Kidney glomerular epithelial cell (primary cell): Measurements from ENCODE around the gene PCBP4.
"Not testable (repeated sequence)": the region's sequence is repeated elsewhere in the genome, so short reads cannot be mapped to it uniquely, and the experiment has no call there.

Source experiments
- DNase-seq: peaks from one replicate; lab custom pipeline; 2025; lab: John Stamatoyannopoulos, UW

Gene PCBP4

DNA sequence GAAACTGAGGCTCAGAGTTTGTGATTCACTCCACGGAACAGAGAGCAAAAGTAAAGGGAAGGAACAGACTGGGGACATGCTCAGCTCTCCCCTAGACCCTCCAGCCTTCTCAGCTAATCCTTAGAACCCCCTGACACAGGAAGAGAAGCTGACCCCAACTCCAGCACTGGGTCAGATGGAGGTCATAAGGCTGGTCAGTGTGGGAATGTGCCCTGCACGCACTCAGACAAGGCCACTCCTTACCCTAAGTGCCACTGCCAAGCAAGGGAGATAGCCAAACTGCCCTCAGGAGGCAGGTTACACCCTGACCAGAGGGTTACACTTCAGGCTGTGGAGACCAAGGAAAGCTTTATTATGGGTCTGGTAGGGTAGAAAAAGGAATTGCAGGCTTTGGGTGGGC lies 27.3 kb upstream of the PCBP4 start:
- no peak for DNase-seq

DNA sequence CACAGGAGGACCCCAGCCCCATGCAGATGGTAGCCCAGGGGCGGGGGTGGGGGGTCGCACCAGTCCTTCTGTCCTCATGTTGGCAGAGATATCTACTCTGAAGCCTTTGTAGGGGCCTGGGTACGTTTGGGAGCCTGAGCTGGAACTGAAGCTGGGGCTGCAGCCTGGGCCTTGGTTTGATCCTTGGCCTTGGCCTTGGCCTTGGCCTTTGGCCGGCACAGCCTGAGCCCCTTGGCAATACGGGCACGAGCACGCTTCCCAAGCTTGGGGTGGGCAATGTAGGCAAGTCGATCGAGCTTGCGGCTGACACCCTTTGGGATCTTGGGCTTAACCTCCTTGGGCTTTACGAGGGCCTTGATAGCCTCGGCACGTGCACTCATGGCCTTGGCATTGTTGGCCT lies 26.4 kb upstream of the PCBP4 start:
- not testable (repeated sequence) for DNase-seq

DNA sequence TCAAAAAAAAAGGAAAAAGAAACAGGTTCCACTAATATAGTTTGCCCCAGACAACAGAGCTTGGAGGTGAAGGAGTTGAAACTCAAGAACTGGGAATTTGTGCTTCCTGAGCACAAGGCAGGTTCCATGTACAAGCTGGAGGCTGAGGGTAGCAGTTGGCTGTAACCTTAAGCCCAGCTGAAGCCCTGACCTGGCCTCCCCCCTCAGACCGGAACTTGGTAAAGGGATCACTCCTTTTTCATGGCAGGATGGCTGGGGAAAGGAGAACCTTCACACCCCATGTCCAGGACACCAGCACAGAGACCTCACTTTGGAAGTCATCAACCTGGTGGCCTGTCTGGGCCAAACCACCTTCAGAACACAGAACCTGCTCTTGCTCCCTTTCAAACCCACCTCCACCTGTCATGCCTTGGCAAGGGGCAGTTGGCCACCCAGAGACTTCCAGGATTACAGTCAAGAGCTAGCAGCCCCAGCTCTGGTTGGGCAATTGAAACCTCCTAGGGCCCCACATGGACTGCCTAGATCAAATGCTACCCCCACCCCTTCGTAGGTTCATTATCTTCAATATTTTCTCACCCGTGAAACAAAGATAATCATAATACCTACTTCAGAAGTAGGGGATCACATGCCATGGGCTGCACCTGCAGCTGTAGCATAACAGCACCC lies 24.9 kb upstream of the PCBP4 start:
- DNase-seq = no peak

DNA sequence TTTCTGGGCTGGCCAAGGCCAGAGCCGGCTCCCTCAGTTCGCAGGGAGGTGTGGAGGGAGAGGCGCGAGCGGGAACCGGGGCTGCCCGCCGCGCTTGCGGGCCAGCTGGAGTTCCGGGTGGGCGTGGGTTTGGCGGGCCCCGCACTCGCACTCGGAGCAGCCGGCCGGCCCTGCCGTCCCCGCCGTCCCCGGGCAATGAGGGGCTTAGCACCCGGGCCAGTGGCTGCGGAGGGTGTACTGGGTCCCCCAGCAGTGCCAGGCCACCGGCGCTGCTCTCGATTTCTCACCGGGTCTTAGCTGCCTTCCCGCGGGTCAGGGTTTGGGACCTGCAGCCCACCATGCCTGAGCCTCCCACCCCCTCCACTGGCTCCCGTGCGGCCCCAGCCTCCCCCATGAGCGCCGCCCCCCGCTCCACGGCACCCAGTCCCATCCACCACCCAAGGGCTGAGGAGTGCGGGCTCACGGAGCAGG lies 23.3 kb upstream of the PCBP4 start:
- not testable (repeated sequence) for DNase-seq

DNA sequence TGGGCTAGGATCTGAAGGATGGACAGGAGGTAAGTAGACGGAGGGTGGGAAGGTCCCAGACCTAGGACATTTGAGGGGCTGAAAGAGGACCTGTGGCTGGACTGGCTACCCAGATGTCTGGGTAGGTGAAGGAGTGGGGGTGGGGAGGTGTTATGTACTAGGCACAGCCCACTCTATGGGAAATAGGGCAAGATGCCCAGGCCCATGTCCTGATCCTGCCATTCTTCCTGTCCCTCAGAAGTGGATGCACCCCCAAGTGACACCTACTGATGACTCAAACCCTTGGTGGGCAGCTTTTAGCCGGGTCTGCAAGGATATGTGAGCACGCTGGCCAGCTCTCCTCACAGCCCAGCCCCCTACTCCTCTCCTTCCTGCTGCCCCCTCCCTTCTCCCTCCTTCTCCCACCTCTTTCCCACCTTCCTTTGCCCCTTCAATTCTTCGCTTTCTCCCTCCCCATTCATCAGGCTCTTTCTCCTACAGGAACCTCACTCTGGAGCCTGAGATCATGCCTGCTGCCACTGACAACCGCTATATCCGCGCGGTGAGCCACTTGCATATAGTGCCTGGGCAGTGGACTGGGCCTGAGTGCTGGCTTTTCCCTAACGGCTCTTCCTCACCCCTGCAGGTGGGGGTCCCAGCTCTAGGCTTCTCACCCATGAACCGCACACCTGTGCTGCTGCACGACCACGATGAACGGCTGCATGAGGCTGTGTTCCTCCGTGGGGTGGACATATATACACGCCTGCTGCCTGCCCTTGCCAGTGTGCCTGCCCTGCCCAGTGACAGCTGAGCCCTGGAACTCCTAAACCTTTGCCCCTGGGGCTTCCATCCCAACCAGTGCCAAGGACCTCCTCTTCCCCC lies 21.3 kb upstream of the PCBP4 start:
- no peak for DNase-seq

DNA sequence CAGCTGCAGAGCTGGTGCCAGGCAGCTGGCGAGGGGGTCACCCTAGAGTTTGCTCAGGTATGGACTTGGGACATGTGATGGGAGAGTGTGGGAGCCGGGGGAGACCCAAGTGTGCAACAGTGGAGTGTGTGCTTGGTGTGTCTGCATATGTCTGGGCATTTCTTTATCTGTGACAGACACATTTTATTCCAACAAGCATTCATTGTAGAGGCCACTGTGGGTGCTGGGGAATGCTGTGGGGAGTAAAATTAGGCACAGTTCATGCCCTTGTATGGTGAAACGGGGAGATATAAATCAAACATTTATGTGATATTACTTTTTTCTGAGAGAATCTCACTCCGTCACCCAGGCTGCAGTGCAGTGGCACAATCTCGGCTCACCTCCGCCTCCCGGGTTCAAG lies 20.3 kb upstream of the PCBP4 start:
- DNase-seq = no peak

DNA sequence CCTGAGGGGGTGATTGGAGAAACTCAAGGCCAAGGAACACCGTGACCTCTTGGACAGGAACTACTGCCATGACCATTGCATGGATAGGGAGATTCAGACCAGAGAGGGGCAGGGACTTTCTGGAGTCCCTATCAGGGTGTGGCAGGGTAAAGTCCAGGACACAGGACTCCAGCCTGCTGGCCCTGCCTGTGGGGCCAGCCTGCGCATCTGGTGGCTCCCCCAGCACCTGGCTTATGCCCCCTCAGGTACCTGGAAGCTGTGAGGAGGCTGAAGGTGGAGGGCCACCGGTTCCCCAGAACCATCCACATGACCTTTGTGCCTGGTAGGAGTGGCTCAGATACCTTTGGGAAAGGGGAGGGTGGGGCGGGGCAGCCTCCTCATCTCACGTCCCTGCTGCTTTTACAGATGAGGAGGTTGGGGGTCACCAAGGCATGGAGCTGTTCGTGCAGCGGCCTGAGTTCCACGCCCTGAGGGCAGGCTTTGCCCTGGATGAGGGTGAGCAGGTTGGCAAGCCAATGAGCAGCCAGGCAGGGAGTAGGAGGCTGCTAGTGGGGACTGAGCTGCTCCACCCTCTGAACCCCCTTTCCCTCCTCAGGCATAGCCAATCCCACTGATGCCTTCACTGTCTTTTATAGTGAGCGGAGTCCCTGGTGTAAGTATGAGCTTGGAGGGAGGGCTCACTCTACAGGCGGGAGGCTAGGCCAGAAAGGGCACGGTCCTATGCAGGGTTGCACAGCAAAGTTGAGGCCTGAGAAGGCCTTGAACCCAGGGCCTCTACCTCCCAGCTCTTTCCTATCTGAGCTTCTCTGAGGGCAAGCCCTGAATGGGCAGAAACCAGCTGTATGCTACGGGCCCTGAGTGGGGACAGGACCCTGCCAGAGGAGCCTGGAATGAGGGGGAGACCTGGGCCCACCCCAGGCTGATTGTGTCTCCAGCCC lies 19.0 kb upstream of the PCBP4 start:
- no peak for DNase-seq

DNA sequence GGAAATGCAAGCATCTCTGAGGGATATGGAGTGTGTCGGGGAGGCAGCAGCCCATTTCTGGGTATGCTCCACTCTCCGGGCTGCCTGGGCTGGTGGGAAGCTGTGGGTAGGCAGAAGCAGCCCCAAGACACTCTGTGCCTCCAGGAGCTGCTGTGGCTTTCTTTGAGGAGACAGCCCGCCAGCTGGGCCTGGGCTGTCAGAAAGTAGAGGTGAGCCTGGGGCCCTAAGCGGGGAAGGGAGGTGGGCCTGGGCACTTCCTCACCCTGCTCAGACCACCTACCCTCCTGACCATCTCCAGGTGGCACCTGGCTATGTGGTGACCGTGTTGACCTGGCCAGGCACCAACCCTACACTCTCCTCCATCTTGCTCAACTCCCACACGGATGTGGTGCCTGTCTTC lies 17.8 kb upstream of the PCBP4 start:
- no peak for DNase-seq

DNA sequence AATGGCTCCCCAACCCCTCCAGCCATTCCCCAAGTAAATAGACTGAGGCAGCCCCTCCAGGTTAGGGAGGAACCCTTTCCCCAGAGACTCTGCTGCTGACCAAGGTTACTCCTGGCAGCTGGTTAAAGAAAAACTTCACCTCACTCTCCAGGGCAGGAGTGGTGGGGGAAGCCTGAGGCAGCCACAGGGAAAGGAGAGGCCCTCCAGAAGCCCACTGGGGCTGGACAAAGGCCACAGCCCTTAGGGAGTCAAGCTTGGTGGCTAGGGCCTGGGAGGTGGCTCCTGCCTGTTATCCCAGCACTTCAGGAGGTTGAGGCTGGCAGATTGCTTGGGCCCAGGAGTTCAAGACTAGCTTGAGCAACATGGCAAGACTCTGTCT lies 17.0 kb upstream of the PCBP4 start:
- no peak for DNase-seq

DNA sequence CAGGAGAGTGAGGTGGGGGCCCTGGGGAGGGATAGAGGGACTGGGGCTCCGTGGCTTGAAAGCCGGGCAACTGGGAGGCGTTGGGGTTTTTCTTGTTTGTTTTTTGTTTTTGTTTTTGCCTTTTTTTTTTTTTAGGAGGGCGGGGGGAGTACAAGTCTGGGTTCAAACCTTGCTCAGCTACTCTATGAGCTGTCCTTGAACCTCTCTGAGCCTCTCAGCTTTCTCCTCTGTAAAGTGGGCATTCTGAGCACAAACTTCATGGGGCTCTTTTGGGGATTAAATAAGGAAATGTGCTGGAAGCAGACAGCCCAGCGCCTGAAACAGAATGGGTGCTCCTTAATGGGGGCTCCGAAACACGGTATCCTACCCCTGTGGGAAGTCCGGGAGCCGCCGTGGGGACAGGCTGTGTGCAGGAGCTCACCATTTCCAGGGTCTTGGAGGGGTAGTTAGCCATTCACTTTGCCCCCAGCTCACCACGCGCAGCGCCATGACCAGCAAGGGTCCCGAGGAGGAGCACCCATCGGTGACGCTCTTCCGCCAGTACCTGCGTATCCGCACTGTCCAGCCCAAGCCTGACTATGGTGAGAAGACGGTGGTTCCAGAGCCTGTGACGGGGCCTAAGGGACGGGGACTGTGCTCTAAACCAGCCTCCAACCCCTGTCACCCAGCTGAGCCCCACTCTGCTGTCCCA lies 16.5 kb upstream of the PCBP4 start:
- no peak for DNase-seq

DNA sequence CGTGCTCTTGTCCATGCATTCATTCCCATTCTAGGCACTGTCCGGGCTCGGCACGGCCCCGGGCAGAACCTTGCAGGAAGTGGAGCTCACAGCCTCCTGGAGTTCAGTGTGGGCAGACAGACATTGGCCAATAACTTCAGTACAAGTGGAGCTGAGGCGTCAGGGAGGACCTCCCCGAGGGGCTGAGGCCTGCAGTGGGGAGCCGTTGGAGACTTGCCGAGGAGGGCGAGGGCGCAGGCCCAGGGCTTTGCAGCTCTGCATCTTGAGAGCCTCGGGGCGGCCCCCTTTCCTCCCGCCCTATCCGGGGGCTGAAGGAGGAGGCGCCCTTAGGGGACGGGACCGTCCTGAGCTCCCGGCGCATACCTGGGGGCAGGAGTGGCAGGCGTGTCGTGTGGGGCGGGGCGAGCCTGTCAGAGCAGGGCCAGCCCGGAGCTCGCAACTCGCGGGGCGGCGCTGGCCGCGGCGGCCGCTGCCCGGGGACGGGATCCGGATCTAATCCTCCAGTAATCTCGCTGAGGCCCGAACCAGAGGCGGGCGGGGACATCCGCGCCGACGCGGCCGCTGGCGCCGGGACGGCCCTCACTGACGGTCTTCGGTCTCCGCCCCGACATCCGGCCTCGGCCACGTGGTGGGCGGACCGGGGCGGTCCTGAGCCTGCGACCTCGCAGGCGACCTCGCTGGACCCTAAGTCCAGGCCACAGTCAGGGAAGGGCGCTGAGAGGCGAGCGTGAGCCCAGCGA lies 15.8 kb upstream of the PCBP4 start, which contains the start of gene ACY1:
TSS of gene ACY1 (plus strand) at position 698 of the 740 bp plus-strand sequence. CDS start 530 bp downstream, outside the sequence.
- peak; percentile 63 for DNase-seq

DNA sequence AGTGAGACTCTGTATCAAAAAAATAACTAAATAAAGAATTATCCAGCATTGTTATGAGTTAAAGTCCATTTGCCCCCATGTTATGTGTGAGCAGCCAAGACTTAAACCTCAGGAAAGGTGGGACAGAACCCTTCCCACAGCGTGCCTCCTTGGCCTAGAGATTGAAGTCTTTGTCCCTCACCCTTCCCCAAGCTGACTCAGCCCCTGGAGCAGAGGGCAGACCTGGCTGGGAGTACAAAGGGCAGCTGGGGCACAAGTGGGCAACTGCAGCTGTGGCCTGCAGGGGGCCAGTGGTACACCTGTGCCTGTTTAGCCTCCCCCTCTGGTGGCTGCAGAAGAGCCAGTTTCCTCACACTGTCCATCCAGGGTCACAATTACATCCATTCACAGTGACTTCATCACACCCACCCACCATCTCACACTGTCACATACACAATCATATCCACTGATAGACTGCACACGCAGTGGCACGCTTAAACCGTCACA lies 15.1 kb upstream of the PCBP4 start:
- DNase-seq = peak; percentile 63

DNA sequence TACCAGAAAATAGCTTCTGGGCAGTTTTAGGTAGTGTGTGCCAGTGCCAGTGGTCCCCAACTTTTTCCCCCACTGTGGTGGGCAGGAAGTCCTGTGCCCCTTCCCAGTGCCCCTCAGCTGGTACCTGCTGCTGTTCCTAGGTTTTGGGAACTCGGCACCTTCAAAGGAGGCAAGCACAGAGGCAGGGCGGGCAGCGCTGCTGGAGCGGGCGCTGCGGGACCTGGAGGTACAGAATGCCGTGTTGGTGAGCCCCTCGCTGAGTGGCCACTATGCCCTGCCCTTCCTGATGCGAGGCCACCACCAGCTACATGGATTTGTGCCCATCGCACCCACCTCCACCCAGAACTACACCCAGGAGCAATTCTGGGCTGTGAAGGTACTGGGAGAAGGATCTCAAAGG lies 13.0 kb upstream of the PCBP4 start:
- no peak for DNase-seq

DNA sequence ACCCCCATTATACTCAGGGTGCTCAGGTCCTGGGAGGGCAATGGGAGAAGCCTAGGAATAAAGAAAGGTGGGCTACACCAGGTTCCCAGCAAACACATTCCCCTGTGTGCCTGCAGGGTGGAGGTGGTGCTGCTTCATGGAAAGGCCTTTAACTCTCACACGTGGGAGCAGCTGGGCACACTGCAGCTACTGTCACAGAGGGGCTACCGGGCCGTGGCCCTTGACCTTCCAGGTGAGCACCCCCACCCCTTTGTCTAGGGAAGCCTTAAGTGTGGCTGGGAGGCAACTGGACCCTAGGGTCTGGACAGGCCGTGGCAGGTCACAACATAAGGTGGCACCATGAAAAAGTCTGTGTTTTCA lies 10.9 kb upstream of the PCBP4 start:
- DNase-seq = no peak

DNA sequence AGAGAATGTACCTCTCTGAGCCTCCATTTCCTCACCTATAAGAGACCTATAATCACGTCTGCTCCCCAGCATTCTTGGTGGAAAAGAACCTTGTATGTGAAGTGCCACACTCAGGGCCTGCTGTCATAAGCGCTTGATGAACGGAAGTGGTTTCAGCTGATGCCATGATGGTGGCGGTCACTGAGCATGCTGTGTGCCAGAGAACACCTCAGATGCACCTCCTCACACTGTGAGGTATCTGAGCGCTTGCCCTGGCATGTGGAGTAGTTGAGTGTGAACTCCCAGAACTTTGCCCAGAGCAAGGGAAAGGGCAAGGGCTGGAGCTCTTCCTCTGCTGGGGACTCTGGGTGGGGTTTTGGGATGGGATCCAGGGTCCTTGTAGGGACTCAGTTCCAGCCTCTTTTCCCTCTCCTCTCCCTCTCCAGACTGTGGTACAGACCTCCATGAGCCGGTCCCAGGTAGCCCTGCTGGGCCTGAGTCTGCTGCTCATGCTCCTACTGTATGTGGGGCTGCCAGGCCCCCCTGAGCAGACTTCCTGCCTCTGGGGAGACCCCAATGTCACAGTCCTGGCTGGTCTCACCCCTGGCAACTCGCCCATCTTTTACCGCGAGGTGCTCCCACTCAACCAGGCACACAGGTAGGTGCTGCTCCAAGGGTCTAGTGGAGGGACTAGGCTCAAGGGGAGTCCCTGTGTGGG lies 10.3 kb upstream of the PCBP4 start:
- DNase-seq = no peak

DNA sequence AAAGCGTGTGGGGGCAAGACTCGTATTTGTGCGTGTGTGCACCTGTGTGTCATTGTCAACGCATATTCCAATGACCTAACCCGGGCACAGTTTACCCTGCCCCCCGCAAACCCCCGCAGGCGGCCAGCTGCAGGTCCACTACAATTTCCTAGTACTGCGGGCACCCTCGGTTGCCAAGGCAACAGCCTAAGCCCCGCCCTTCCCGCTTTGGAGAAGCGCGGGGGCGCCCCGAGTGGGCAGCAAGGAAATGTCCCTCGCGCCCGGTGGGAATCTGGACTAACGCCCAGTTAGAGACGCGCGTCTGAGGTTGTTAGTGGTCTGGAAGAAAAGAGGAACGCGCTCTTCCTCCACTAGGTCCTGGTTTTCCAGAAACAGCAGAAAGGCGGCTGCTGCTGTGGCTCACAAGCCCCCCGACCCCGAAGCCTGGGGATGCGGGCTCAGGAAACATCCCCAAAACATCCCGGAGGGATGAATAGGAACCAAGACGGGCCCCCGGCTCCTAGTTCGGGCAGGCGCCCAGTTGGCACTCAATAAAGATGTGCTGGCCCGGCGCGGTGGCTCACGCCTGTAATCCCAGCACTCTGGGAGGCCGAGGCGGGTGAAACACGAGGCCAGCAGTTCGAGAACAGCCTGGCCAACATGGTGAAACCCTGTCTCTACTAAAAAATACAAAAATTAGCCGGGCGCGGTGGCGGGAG lies 8.7 kb upstream of the PCBP4 start:
- DNase-seq = no peak

DNA sequence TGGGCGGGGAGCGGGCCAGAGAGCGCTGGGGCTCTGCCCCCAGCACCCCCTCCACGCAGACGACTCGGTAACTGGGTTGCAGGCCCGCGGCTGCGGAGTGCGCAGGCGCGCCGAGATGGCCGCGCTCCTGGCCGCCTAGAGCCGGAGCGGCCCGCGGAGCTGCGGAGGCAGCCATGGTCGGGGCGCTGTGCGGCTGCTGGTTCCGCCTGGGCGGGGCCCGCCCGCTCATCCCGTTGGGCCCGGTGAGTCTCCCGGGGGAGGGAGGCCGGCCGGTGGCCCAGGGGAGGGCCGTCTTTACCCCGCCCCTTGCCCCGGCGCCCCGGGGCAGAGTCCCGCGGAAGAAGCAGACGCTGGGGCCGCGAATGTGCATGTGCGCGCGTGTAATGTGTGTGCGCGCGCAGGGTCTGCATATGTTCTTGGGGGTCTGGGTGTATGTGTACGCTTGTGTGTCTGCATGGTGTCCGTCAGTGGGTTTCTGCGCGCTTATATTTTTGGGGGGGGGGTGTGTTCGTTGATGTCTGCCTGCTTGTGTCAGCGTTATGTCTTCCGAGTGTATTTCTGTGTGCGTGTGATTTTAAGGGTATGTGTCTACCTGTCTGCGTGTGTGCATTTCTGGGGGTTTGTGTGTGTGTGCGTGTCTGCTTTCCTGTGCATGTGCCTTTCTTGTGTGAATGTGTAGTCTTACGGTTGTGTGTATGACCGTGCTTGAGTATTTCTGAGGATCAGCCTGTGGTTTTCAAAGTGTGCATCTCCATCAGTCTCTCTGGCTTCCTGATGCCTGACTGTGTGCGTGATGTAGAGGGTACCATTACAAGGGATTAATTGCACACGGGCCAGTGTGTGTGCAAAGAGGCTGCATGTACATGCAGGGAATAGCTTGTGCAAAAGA lies 8.0 kb upstream of the PCBP4 start, which contains the start of gene ABHD14A:
TSS of gene ABHD14A (plus strand) at position 102 of the 889 bp plus-strand sequence. CDS start at position 174, 72 bp downstream.
- DNase-seq = peak; percentile 14

DNA sequence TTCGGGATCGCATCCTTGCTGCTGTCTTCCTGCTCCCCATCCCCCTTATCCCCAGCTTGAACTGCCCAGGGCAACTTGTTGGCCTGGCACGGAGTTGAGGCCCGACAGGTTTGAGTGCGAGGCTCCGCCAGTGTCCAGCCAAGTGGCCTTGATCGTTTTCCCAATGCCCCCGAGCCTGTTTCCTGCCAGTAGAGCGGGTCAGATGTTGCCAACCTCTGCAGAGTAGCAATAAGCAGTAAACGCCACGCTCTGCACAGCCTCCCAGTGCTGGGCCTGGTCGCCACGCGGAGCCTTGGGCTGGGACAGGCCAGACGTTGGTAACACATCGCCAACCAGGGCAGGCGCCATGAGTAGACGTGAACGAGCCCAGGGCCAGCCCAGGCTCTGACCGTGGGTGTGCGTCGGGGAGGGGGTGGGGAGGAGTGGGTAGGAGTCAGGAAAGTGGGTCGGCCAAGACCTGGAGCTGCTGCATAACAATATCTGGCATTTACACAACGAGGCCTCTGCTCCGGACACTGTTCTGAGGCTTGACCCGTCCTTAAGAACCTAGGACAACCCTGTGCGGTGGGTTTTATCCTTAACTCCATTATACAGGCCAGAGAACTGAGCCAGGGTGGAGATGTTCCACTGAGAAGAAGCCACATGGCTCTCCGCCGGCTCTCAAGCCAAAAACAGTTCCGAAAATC lies 7.2 kb upstream of the PCBP4 start:
- no peak for DNase-seq
